NCI-H2171 treated with DMSO at 0.1 percent for 48 hours (cell line): Measurements from ENCODE around the gene GALNTL6.
"Not testable (repeated sequence)": the region's sequence is repeated elsewhere in the genome, so short reads cannot be mapped to it uniquely, and the experiment has no call there.

Experiments used
- DNase-seq: peaks from one replicate; lab custom pipeline; 2025; lab: John Stamatoyannopoulos, UW

GALNTL6 gene

GRCh38 chr4:172404676-172405075, 591.5 kb downstream of the GALNTL6 start:
- DNase-seq = no peak

GRCh38 chr4:172410363-172410762, 597.2 kb downstream of the GALNTL6 start:
- no peak for DNase-seq

- DNase-seq = no peak
Measured at GRCh38 chr4:172411149-172411548, 597.9 kb downstream of the GALNTL6 start.

GRCh38 chr4:172412851-172413580, 599.8 kb downstream of the GALNTL6 start:
- no peak for DNase-seq

- not testable (repeated sequence) for DNase-seq
Measured at GRCh38 chr4:172428979-172429378, 615.8 kb downstream of the GALNTL6 start.

- no peak for DNase-seq
Measured at GRCh38 chr4:172480471-172480870, 667.3 kb downstream of the GALNTL6 start.

- DNase-seq = no peak
Measured at GRCh38 chr4:172481802-172482508, 668.8 kb downstream of the GALNTL6 start.

- DNase-seq = no peak
Measured at GRCh38 chr4:172485007-172485406, 671.8 kb downstream of the GALNTL6 start.

GRCh38 chr4:172486531-172486930, 673.3 kb downstream of the GALNTL6 start:
- no peak for DNase-seq

- no peak for DNase-seq
Measured at GRCh38 chr4:172489861-172490260, 676.7 kb downstream of the GALNTL6 start.

- no peak for DNase-seq
Measured at GRCh38 chr4:172495769-172496168, 682.6 kb downstream of the GALNTL6 start.

GRCh38 chr4:172497321-172497720, 684.1 kb downstream of the GALNTL6 start:
- no peak for DNase-seq

GRCh38 chr4:172514011-172514410, 700.8 kb downstream of the GALNTL6 start:
- peak; percentile 33 for DNase-seq

GRCh38 chr4:172514801-172515200, 701.6 kb downstream of the GALNTL6 start:
- DNase-seq = no peak

- DNase-seq = no peak
Measured at GRCh38 chr4:172515266-172515879, 702.2 kb downstream of the GALNTL6 start.

- DNase-seq = no peak
Measured at GRCh38 chr4:172517391-172517790, 704.2 kb downstream of the GALNTL6 start.

GRCh38 chr4:172521248-172521647, 708.0 kb downstream of the GALNTL6 start:
- no peak for DNase-seq

- DNase-seq = no peak
Measured at GRCh38 chr4:172521680-172522079, 708.5 kb downstream of the GALNTL6 start.

GRCh38 chr4:172543249-172543648, 730.0 kb downstream of the GALNTL6 start:
- DNase-seq = no peak

- no peak for DNase-seq
Measured at GRCh38 chr4:172546782-172547181, 733.6 kb downstream of the GALNTL6 start.

GRCh38 chr4:172547724-172548123, 734.5 kb downstream of the GALNTL6 start:
- peak; percentile 56 for DNase-seq

GRCh38 chr4:172553216-172553615, 740.0 kb downstream of the GALNTL6 start:
- DNase-seq = no peak

- DNase-seq = no peak
Measured at GRCh38 chr4:172554588-172554987, 741.4 kb downstream of the GALNTL6 start.
